ENCODE results near the gene CPAMD8. TPM values are rescaled to one million over a fixed set of nuclear protein-coding genes. Genes with fewer than 3 reads are reported as not detected.

Gene CPAMD8
- total RNA-seq, 1 donor = 0.81 TPM

DNA sequence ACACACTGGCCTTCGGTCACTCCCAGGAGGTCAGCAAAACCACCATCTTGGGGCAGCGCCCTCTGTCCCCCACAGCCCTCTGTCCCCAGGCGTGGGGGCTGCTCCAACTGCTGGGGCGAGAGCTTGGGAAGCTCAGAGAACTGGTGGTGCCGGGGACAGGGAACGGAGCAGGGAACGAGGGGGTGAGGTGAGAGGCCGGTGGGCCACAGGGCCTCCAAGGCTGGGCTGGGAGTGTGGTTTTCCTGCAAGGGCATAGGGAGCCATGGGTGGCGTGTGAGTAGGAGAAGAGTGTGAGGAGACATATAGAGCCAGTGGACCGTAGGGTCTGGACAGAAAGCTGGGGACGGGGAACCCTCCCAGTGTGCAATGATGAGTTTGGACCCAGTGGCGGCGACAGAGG, 103.7 kb downstream of the CPAMD8 start:
- DNase-seq (ENCODE audit: low read depth in 2 of 3, low spot score in 2 of 3) = no peak

DNA sequence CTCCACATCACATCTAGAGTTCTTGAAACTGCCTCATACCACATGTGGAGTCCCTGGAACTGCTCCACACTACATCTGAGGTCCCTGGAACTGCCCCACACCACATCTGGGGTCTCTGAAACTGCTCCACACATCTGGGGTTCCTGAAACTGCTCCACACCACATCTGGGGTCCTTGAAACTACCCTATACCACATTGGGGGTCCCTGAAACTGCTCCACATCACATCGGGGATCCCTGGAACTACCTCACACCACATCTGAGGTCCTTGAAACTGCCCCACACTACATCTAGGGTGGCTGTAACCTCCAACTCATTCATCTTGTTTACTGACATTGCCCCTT, 104.0 kb downstream of the CPAMD8 start:
- no peak for DNase-seq (ENCODE audit: low read depth in 2 of 3, low spot score in 2 of 3)

GRCh38 chr19:16921766-16922591, 104.6 kb downstream of the CPAMD8 start:
- no peak for DNase-seq (ENCODE audit: low read depth in 2 of 3, low spot score in 2 of 3)

GRCh38 chr19:16920816-16921529, 105.6 kb downstream of the CPAMD8 start:
- no peak for DNase-seq (ENCODE audit: low read depth in 2 of 3, low spot score in 2 of 3)

DNA sequence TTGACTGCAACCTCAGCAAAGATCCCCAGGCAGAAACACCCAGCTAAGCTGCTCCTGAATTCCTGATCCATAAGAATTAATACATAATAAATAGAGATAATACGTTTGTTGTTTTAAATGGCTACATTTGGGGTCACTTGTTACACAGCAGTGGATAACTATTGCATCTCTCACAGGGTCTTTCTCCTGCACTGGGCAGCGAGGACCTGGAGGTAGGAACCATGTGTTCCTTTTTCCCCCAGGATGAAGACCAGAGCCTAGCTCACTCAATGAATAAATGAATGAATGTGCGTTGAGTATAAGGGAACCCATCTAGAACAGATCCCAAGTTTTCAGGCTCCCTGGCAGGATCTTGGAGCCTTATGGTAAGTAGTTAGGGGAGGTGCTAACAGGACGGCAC, 107.1 kb downstream of the CPAMD8 start:
- no peak for DNase-seq (ENCODE audit: low read depth in 2 of 3, low spot score in 2 of 3)

- DNase-seq (ENCODE audit: low read depth in 2 of 3, low spot score in 2 of 3) = no peak
Observed at GRCh38 chr19:16917401-16917800, 109.2 kb downstream of the CPAMD8 start.

- DNase-seq (ENCODE audit: low read depth in 2 of 3, low spot score in 2 of 3) = no peak
Observed at GRCh38 chr19:16915734-16916133, 110.9 kb downstream of the CPAMD8 start.

GRCh38 chr19:16915135-16915534, 111.5 kb downstream of the CPAMD8 start:
- no peak for DNase-seq (ENCODE audit: low read depth in 2 of 3, low spot score in 2 of 3)

GRCh38 chr19:16914421-16914820, 112.2 kb downstream of the CPAMD8 start:
- no peak for DNase-seq (ENCODE audit: low read depth in 2 of 3, low spot score in 2 of 3)

DNA sequence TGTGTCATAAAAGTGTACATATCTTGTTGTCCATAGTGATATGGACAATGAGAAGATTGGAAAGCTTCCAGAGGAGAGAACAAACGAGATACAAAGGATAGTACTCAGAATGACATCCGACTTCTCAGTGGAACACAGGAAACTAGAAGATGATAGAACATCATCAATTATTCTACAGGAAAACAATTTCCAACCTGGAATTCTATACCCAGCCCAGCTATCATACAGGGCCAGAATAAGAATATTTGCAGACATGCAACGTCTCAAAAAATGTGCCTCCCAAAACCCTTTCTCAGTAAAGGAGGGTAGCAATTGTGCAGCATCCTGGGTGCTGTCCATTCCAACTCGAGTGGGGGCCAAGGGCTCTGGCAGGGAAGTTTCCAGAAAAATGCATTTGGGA, 113.8 kb downstream of the CPAMD8 start:
- DNase-seq (ENCODE audit: low read depth in 2 of 3, low spot score in 2 of 3) = no peak

DNA sequence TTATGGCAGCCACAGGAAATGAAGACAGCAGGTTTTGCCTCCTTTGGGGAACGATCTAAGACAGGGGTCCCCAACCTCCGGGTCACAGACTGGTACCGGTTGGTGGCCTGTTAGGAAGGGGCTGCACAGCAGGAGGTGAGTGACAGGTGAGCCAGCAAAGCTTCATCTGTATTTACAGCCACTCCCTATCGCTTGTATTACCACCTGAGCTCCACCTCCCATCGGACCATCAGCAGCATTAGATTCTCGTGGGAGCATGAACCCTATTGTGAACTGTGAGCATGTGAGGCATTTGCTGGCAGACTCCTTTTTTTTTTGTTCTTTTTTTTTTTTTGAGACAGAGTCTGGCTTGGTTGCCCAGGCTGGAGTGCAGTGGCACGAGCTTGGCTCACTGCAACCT, 115.6 kb downstream of the CPAMD8 start:
- no peak for DNase-seq (ENCODE audit: low read depth in 2 of 3, low spot score in 2 of 3)

GRCh38 chr19:16908759-16909158, 117.9 kb downstream of the CPAMD8 start:
- no peak for DNase-seq (ENCODE audit: low read depth in 2 of 3, low spot score in 2 of 3)

DNA sequence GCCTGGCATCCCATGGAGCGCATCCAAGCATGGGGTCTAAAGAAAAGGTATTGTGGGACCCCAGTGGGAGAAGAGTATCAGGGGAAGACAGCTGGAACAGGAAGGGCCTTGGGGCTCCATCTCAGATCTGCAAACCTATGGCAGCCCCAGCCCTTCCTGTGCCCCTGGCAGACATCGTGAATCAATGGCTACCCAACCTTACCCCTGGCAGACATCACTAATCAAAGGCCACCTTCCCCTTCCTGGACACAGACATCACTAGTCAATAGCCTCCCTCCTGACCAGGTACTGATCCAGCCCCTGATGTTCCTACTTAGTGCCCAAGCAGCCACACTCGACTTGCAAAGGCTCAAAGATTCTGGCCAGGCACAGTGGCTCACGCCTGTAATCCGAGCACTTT, 122.0 kb downstream of the CPAMD8 start:
- no peak for DNase-seq (ENCODE audit: low read depth in 2 of 3, low spot score in 2 of 3)

GRCh38 chr19:16903347-16903746, 123.3 kb downstream of the CPAMD8 start:
- DNase-seq (ENCODE audit: low read depth in 2 of 3, low spot score in 2 of 3) = no peak

DNA sequence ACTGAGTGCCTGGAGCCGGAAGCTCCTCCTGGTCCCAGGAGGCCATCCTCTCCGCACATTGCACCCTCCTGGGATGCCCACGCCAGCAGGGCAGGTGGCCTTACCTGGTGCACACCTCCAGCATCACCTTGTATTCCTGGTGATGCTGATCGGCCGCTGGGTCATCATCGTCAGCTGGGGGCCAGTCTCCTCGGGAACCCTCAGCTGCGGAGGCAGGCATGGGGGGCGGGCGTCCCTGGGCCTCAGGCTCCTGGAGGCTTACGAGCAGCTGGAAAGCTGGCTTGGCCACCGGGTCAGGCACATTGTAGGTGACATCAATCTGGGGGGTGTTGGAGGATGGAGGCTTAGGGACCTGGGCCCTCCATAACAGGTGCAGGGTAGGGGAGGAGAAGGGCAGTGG, 124.1 kb downstream of the CPAMD8 start:
- no peak for DNase-seq (ENCODE audit: low read depth in 2 of 3, low spot score in 2 of 3)

GRCh38 chr19:16901491-16902175, 125.0 kb downstream of the CPAMD8 start:
- no peak for DNase-seq (ENCODE audit: low read depth in 2 of 3, low spot score in 2 of 3)

DNA sequence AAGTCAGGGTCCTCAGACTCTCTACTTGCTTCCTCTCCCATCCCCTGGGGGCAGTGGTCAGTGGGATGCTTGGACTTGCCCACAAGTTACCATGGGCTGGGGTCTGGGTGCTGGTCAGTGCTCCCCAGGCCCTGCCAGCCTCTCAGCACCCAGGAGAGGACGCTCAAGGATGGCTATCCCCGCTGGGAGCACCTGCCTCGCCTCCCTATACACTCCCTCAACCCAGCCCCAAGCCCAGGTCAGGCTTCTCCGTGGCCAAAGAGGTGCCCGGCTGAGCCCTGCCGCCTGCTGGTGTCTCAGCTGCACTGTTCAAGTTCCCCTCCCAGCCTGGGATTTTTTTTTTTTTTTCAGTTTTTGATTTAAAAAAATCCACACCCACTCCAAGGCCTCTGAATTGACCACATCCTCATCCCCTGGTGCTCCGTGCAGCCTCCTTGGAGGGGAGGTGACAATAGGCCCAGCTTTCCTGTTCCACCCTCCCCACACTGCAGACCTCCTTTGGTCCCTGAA, 127.0 kb downstream of the CPAMD8 start:
- peak in 2 of 3 donors; percentile 61 to 66 for DNase-seq (ENCODE audit: low read depth in 2 of 3, low spot score in 2 of 3)

GRCh38 chr19:16898361-16899015, 128.1 kb downstream of the CPAMD8 start:
- DNase-seq (ENCODE audit: low read depth in 2 of 3, low spot score in 2 of 3) = no peak

DNA sequence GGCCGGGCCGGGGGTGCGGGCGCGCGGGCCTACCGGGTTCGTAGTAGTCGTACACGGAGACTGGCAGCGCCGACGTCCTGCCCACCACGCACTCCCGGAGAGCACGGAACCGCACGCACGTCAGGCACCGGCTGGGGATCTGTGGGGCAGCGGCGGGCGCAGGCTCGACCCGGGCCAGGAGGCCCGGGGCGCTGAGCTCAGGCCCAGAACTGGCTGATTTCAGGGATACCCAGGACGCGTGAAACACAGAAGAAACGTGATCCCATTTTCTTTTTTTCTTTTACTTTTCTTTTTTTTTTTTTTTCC, 128.8 kb downstream of the CPAMD8 start:
- peak in 1 of 3 donors; percentile 36 for DNase-seq (ENCODE audit: low read depth in 2 of 3, low spot score in 2 of 3)

DNA sequence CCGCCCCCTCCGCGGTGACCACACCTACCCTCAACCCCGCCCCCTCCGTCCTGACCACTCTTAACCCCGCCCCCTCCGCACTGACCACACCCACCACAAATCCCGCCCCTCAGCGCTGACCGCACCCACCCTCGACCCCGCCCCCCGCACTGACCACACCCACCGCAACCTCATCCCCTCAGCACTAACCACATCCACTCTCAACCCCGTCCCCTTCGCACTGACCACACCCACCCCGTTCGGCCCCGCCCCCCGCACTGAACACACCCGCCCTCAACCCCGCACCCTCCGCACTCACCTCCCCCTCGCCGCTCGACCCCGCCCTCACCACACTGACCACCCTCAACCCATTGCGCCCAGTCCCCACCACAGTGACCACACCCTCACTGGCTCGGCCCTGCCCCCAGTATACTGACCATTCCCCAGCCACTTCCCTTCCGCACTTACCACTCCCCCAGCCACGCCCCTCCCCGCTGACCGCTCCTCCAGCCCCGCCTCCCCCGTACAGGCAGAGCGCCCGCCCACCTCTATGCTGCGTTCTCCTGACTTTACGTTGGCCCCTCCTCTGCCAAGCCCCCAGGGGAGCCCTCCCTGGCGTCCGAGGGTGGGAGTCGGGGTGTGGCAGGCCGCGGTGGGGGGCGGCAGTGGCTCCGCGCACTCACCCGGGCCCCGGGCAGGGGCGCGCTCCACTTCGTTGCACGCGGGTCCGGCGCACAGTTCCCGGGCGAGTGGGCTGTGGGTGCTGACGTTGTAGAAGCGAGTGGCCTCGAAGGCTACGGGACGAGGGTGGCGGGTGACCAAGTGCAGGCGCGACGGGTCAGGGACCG, 129.4 kb downstream of the CPAMD8 start:
- DNase-seq (ENCODE audit: low read depth in 2 of 3, low spot score in 2 of 3) = peak; percentile 37 to 76 (median 41)
